Activated T-helper 9 cell treated with anti-CD3 and anti-CD28 coated beads, Interleukin-2, amount 50 U/mL, for 16 hours (primary cell): ENCODE measurements around the gene ABCB7.
"Not testable (repeated sequence)": the region's sequence is repeated elsewhere in the genome, so short reads cannot be mapped to it uniquely, and the experiment has no call there.

ENCODE experiments used
- DNase-seq: peaks from one replicate; pipeline ENCODE4 v3.0.0-alpha.2; 2020; ENCODE audit warnings: low read depth

Gene ABCB7

GRCh38 chrX:75096331-75096730 lies 59.8 kb downstream of the ABCB7 start:
- DNase-seq: no peak

GRCh38 chrX:75086731-75087195 lies 69.3 kb downstream of the ABCB7 start:
- no peak for DNase-seq

- no peak for DNase-seq
Observed at GRCh38 chrX:75084757-75085156, 71.3 kb downstream of the ABCB7 start.

GRCh38 chrX:75076429-75076828 lies 79.7 kb downstream of the ABCB7 start:
- DNase-seq: no peak

GRCh38 chrX:75074475-75074874 lies 81.6 kb downstream of the ABCB7 start:
- no peak for DNase-seq

- no peak for DNase-seq
Observed at GRCh38 chrX:75071334-75071733, 84.7 kb downstream of the ABCB7 start.

- DNase-seq: no peak
Observed at GRCh38 chrX:75067931-75068330, 88.2 kb downstream of the ABCB7 start.

- no peak for DNase-seq
Observed at GRCh38 chrX:75061701-75062100, 94.4 kb downstream of the ABCB7 start.

- DNase-seq: no peak
Observed at GRCh38 chrX:75051047-75051446, 105.0 kb downstream of the ABCB7 start.

- no peak for DNase-seq
Observed at GRCh38 chrX:75045369-75045768, 110.7 kb downstream of the ABCB7 start.

- DNase-seq: not testable (repeated sequence)
Observed at GRCh38 chrX:75044142-75044541, 111.9 kb downstream of the ABCB7 start.

- no peak for DNase-seq
Observed at GRCh38 chrX:75038925-75039324, 117.2 kb downstream of the ABCB7 start.
